Mesothelial cell of epicardium (in vitro differentiated cells): ENCODE results near the gene GRID1. TPM values are rescaled to one million over a fixed set of nuclear protein-coding genes. Genes with fewer than 3 reads are reported as not detected.

Source experiments
- DNase-seq, 2 experiments: peaks; one replicate each; pipeline ENCODE4 v3.0.0; 2021; ENCODE audit warnings: low spot score in 2 of 2; ENCODE audit not compliant: unreplicated experiment in 2 of 2
- H3K27ac Mint-ChIP-seq: 2 replicates; pipeline ENCODE4 v1.8.0; 2021; ENCODE audit warnings: mixed read lengths
- H3K27me3 Mint-ChIP-seq: 2 replicates; pipeline ENCODE4 v1.8.0; 2021; ENCODE audit warnings: low read depth, mixed read lengths
- H3K36me3 Mint-ChIP-seq: 2 replicates; pipeline ENCODE4 v1.8.0; 2021; ENCODE audit warnings: mixed read lengths
- H3K4me1 Mint-ChIP-seq: 2 replicates; pipeline ENCODE4 v1.8.0; 2021; ENCODE audit warnings: mixed read lengths
- H3K4me3 Mint-ChIP-seq: 2 replicates; pipeline ENCODE4 v1.8.0; 2021; ENCODE audit warnings: mild to moderate bottlenecking, moderate library complexity, mixed read lengths
- H3K9me3 Mint-ChIP-seq: 2 replicates; pipeline ENCODE4 v1.8.0; 2021; ENCODE audit warnings: mixed read lengths
- total RNA-seq: library from RNA; stranded (reverse); gene quantifications from 3 replicates; pipeline ENCODE4 v1.2.1, GENCODE V29; 2021
- TF ChIP-seq, protein P1 (sequence below): fragments of 200-600 bp; sonication (generic); IDR thresholded peaks from one replicate; pipeline ENCODE4 v1.5.0; 2021; ENCODE audit warnings: antibody characterized with exemption; ENCODE audit not compliant: unreplicated experiment

GRID1 gene
- total RNA-seq, 1 donor from 2014 or later, result 0.22 TPM

- Mint-ChIP-seq H3K4me1 (no peaks in the 10 kb centered on the region), H3K9me3 (no peaks in the 10 kb centered on the region), H3K4me3 (no peak overlapping the region), H3K36me3 (no peaks in the 10 kb centered on the region), H3K27ac (no peak overlapping the region), H3K27me3 (no peaks in the 10 kb centered on the region)
- TF ChIP-seq, protein P1, sequence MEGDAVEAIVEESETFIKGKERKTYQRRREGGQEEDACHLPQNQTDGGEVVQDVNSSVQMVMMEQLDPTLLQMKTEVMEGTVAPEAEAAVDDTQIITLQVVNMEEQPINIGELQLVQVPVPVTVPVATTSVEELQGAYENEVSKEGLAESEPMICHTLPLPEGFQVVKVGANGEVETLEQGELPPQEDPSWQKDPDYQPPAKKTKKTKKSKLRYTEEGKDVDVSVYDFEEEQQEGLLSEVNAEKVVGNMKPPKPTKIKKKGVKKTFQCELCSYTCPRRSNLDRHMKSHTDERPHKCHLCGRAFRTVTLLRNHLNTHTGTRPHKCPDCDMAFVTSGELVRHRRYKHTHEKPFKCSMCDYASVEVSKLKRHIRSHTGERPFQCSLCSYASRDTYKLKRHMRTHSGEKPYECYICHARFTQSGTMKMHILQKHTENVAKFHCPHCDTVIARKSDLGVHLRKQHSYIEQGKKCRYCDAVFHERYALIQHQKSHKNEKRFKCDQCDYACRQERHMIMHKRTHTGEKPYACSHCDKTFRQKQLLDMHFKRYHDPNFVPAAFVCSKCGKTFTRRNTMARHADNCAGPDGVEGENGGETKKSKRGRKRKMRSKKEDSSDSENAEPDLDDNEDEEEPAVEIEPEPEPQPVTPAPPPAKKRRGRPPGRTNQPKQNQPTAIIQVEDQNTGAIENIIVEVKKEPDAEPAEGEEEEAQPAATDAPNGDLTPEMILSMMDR, result no peak
- DNase-seq, result no peak
These were observed 770.2 kb downstream of the GRID1 start for GRCh38 chr10:85596389-85596788.

- Mint-ChIP-seq H3K27me3 (no peaks in the 10 kb centered on the region), H3K4me3 (no peak overlapping the region), H3K27ac (no peak overlapping the region), H3K36me3 (no peaks in the 10 kb centered on the region), H3K9me3 (peaks cover 5% of the 10 kb centered on the region), H3K4me1 (no peaks in the 10 kb centered on the region)
- no peak for DNase-seq
- TF ChIP-seq, protein P1, result no peak
These were observed 772.4 kb downstream of the GRID1 start for GRCh38 chr10:85594239-85594638.

DNA sequence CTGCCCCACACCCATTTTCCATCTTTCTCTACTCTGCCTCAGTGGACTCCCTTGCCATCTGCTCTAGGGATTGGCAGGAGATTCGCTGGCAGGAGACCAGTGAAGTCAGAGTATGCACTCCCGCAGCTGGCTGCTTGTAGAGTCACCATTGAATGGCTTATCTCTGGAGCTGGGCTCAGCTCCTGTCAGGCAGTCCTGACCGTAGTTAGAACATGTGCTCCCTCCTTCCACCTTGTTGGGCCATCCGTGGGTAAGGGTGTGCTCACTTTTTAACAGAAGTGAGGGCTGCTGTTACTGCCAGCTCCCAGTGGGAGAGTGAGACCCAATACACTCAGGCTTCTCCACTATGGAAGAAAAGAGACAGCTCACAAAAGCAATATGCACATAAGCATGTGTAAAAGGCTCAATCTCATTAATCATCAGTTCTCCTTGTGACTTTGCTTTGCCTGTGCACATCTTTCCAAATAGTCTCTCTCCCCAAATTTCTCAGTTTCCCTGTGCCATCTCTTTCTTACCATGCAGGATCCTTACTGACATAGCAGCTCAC is 773.3 kb downstream of the GRID1 start:
- H3K27me3 Mint-ChIP-seq, result no peaks in the 10 kb centered on the region
- no peak for DNase-seq
- H3K9me3 Mint-ChIP-seq, result peaks cover 10% of the 10 kb centered on the region
- no peak overlapping the region for H3K4me3 Mint-ChIP-seq
- no peaks in the 10 kb centered on the region for H3K36me3 Mint-ChIP-seq
- TF ChIP-seq, protein P1, result no peak
- no peaks in the 10 kb centered on the region for H3K4me1 Mint-ChIP-seq
- H3K27ac Mint-ChIP-seq, result no peak overlapping the region

DNA sequence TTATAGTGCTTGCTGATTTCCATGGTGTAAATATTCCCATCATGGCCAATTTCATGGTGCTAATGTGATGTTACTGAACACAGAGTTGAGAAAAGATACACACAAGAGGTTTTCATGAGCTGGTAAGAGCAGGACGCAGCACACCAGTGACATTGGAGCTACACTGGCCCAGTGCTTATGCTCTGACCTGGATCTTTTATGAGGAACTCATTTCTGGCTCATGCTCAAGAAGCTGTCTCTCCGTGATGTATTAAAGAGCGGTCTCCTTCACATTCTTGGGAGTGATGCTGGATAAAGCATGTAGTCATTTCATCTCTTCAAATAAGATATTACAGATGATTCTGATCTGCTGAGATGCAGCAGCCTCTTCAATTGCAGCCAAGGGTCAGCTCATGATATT is 785.2 kb downstream of the GRID1 start:
- no peak for DNase-seq
- no peaks in the 10 kb centered on the region for H3K4me1 Mint-ChIP-seq
- H3K4me3 Mint-ChIP-seq, result no peak overlapping the region
- no peaks in the 10 kb centered on the region for H3K27me3 Mint-ChIP-seq
- H3K9me3 Mint-ChIP-seq, result peaks cover 12% of the 10 kb centered on the region
- peaks cover 2% of the 10 kb centered on the region for H3K36me3 Mint-ChIP-seq
- TF ChIP-seq, protein P1, result no peak
- no peak overlapping the region for H3K27ac Mint-ChIP-seq

DNA sequence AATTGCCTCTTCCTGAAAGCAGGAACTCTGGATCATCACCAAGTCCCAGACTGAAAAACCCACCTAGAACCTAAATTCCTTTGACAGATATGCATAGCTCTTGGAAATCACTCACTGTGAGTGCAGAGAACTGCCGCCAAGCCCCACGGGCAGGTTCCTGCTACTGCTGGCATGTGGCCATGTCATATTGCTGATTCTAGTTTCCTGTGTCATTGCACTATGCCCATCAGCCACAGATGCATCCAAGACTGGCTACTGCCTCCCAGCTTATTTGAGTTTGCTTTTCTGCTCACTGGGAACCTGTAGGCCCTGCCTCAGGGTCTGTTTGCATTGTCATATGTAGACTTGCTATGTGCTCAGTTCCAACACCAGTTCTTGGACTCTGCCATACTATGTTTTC is 786.0 kb downstream of the GRID1 start:
- DNase-seq, result no peak
- Mint-ChIP-seq H3K27me3 (no peaks in the 10 kb centered on the region), H3K36me3 (peaks cover 2% of the 10 kb centered on the region), H3K9me3 (peaks cover 12% of the 10 kb centered on the region), H3K4me3 (no peak overlapping the region), H3K4me1 (no peaks in the 10 kb centered on the region), H3K27ac (no peak overlapping the region)
- TF ChIP-seq, protein P1, result no peak

DNA sequence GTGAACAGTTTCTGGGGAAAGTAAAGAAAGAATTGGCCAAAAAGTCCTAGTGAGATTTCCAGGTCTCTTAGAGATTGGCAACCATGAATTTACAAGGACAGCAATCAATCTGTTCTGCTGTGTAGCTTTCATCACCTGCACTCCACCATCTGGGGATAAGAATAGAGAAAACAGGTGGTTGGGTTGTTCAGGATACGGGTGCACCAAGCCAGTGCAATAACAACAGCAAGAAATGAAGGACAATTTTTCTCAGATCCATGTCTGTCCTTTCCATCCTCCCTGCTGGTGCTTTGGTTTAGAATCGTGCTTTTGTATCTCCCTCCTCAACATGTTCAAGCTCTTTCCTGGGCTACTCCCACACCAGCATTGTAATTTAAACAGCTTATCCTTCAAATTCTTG is 787.7 kb downstream of the GRID1 start:
- DNase-seq, result no peak
- H3K27ac Mint-ChIP-seq, result no peak overlapping the region
- no peaks in the 10 kb centered on the region for H3K4me1 Mint-ChIP-seq
- no peaks in the 10 kb centered on the region for H3K27me3 Mint-ChIP-seq
- TF ChIP-seq, protein P1, result no peak
- no peak overlapping the region for H3K4me3 Mint-ChIP-seq
- peaks cover 10% of the 10 kb centered on the region for H3K9me3 Mint-ChIP-seq
- peaks cover 2% of the 10 kb centered on the region for H3K36me3 Mint-ChIP-seq
